NK-92 (cell line): ENCODE measurements around the gene FGF12.

Experiments
- DNase-seq: peaks from one replicate; lab custom pipeline; 2025; ENCODE audit not compliant: unreplicated experiment; lab: John Stamatoyannopoulos, UW

Gene FGF12

DNA sequence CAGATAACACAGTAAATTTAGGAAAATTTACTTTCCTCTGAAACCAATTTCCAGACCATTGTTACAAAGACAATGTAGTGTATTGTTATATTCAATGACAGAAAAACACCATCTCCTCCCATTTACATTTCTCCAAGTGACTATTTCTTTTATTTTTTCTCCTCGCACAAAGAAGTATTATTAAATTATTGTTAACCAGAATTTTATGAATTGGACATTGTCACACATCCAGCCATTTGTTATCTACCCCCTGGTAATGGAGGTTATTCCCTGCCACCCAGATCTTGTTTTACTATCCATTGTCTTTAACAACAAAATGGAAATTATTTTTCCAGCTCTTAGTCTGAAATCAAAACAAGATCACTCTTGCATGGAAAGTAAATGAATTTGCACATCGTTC lies 511.3 kb downstream of the FGF12 start:
- DNase-seq = no peak

DNA sequence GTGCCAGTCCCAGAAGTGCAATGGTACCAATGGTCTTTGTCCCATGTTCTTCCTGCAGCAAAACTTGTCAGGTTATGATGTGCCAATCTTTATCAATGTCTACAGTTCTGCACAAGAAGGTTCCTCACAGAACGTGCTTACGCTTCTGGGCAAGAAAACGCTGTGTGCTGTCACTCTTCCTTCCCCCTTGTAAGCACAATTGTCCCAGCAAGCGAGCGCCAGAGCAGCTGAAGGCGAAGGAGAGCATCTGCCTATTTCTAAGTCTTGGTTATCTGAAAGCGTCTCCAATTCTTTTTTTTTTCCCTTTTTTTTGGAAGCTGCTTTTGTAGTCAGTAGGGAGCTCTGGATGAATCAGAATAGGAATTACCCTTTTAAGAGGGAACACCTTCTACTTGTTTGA lies 514.4 kb downstream of the FGF12 start:
- DNase-seq = no peak

- no peak for DNase-seq
Observed at GRCh38 chr3:192212335-192212734, 515.0 kb downstream of the FGF12 start.

- DNase-seq = no peak
Observed at GRCh38 chr3:192207651-192208050, 519.7 kb downstream of the FGF12 start.

GRCh38 chr3:192207239-192207638 lies 520.1 kb downstream of the FGF12 start:
- DNase-seq = no peak

DNA sequence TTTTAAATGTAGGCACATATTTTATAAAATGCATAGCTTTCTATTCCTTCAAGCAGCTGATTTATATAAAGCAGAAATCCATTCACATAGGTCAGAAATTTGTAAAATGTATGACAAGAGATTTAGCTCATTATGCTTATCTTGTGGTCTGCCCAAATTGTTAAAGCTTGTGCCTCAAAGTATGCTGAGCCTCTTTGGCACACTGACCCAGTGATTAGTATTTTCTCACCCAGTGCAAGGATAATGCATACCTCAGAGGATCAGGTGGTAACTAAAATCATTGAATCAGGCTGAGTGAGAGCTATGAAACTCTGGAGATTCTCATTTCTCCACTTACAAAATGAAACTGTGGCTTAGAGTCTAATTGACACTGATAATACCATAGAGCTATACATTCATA lies 533.3 kb downstream of the FGF12 start:
- no peak for DNase-seq

- DNase-seq = no peak
Observed at GRCh38 chr3:192188218-192188835, 539.0 kb downstream of the FGF12 start.

GRCh38 chr3:192187485-192188051 lies 539.8 kb downstream of the FGF12 start:
- DNase-seq = no peak

- no peak for DNase-seq
Observed at GRCh38 chr3:192186498-192186897, 540.8 kb downstream of the FGF12 start.

GRCh38 chr3:192186045-192186444 lies 541.3 kb downstream of the FGF12 start:
- no peak for DNase-seq

- DNase-seq = no peak
Observed at GRCh38 chr3:192183109-192183508, 544.2 kb downstream of the FGF12 start.

DNA sequence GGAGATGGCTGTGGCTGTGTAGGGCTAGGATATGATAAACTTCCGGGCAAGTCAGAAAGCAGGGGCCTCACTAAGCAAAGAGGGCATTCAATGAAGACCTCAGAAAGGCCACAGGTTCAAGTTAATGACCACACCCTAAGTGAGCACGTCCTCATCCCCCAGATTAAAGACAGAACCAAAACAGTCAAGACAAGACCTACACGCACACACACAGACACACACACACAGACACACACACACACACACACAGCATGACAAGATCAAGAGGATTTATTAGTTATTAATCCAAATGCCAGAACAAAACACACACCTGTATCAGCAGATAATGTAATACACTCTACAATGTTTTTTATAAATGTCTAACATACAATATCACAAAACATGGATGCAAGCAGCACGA lies 546.2 kb downstream of the FGF12 start:
- DNase-seq = no peak

DNA sequence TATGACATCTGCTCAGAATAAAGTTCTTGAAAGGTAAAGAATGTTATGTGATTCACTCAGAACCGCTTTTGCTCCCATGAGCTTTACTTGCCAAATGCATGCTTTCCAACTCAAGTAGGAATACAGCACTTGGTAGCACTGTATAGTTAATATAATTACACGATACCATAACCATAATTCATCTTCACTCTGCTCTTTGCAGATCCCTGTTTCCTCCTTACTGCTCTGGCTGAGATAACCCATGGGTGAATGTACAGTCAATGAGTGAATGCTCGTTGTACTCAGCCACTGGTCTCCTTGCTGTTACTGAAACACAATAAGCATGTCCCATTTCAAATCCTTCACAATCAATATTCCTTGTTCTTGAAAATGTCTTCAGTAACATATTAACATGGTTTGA lies 550.0 kb downstream of the FGF12 start:
- no peak for DNase-seq

DNA sequence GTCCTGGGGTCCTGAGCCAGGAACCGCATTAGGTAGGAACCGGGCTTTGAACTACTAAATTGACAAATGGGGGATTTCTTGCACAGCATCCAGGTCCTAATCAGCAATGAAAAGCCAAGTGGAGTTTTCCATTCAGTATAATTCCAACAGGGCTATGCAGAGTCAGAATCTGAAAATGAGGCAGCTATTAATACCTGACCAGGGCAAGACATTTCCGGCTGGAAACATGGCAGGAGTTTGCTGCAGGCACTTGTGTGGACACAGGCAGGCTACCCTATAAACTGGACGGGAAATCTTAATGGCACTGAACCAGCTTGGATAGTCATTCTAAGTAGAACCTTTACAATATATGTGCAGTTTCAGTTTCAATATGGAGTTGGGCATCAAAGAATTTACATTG lies 553.1 kb downstream of the FGF12 start:
- DNase-seq = no peak

DNA sequence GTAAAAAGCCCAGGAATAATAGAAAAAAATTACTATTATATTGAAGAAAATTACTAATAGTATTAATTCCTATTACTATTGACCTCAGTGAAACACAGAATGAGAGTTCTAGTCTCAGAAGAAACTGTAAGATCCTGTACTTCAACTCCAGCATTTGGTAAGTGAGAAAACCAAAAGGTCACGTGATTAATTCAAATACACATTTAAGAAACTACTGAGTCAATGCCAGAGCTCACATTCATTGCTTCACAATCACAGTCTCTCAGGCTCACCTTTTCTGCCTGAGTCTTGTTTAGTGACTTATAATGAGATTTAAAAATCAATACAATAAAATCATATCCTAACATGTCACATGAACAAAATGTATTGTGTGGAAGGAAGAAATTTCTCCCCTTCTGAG lies 556.1 kb downstream of the FGF12 start:
- no peak for DNase-seq

DNA sequence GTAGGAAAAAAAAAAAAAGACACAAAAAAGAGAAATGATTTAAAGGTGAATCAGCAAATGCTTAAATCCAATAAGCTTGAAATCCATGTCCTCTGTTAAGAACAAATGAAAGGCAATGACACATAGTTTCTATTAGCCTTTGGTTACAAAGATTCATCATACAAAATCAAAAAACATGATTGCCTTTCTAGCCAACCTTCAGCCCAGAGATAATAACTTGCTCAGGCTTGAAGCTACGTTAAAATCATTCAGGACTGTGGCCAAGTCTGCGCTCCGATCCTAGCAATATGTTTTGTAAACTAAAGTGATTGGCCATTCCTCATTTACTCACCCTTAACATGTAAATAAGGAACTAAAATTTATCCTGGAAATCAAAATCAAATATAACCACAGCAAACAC lies 556.7 kb downstream of the FGF12 start:
- DNase-seq = no peak

DNA sequence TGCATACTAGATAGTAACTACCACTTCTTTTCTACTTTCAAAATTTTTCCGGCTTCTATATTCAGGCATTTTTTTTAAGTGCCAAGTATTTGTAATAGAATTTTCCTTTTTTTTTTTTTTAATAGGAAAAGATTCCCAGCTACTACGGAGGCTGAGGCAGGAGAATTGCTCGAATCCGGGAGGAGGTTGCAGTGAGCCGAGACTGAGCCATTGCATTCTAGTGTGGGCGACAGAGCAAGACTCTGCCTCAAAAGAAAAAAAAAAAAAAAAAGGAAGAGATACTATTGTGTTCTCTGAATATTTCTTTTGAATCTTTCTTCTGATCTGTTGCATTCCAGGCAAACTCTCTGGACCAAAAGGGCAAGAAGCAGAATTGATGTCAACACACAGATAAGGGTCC lies 557.3 kb downstream of the FGF12 start:
- DNase-seq = no peak

- no peak for DNase-seq
Observed at GRCh38 chr3:192169332-192169915, 557.9 kb downstream of the FGF12 start.

DNA sequence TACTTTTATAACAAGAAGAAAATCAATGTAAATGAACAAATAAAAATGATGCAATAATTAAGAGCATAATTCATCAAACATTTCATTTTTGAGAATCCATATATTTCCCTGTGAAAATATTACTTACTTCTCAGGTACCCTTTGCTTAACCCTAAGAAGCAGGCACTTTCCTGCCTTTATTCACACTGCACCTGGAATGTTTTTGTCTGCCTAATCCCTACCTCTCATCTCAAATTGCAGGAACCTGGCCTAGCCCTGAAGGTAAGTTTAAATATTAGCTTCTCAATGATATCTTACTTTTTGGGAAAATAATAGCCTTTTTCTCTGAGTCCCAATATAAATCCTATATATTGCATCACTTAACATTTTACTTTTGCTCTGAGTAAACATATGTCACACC lies 559.1 kb downstream of the FGF12 start:
- DNase-seq = no peak

- no peak for DNase-seq
Observed at GRCh38 chr3:192165552-192165951, 561.8 kb downstream of the FGF12 start.

DNA sequence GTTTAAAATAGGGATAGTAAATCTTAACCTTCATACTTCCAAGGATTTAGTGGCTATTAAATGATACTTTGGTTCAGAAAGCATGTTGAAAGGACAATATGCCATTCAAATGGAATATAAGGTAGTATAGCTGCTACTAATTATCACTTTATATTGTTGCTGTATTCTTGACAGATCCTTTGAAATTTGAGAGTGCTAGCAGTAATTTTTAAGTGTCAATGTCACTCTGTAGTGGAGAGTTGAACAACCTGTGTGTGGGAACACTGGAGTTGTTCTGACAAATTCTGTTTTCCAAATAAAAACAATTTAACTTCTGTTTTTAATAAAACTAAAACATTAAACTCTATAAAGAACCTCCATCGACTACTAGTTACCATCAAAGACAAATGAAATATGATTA lies 565.7 kb downstream of the FGF12 start:
- no peak for DNase-seq

DNA sequence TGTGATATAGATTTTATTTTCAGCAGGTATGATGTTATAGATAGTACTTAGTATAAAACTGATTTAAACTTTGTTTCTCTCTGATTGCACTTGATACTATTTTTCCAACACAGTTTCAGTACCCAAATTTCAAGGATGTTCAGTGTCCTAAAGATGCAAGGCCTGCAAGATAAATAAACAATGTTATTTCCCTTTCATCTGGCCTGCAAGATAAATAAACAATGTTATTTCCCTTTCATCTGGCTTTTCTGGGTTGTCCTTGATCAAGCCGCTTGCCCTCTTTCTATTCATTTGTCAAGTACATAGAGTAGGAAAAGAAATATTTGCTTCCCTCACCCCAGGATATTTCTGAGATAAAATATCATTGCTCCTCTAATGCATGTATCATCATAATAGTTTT lies 571.0 kb downstream of the FGF12 start:
- DNase-seq = no peak

GRCh38 chr3:192155194-192155593 lies 572.1 kb downstream of the FGF12 start:
- DNase-seq = no peak
